NCI-H128 (cell line): Measurements from ENCODE around the gene ITPR1.

Source experiments
- DNase-seq: peaks from one replicate; lab custom pipeline; 2025; ENCODE audit not compliant: unreplicated experiment; lab: John Stamatoyannopoulos, UW

The ITPR1 gene

GRCh38 chr3:4800595-4800994 lies 307.4 kb downstream of the ITPR1 start:
- DNase-seq: no peak

DNA sequence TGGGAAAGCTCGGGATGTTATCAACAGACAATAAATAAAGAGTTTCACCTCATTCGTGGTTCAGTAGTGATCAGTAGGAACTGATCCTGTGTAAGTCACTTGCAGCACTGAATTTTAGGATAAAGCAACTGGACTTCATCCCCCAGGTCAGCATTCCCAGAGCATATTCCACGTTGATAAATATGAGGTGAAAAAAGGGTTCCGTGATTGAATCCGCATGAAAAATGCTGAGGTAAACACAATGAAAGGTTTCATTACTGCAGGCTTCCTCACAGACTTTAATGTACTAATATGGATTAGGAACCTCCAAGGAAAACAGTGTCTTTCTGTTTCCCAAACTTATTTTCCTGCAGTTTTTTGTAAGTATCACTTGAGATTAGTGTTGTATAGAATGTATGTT lies 308.7 kb downstream of the ITPR1 start:
- DNase-seq: no peak

GRCh38 chr3:4802903-4803302 lies 309.8 kb downstream of the ITPR1 start:
- DNase-seq: no peak

- no peak for DNase-seq
Observed at GRCh38 chr3:4804161-4805058, 311.3 kb downstream of the ITPR1 start.

DNA sequence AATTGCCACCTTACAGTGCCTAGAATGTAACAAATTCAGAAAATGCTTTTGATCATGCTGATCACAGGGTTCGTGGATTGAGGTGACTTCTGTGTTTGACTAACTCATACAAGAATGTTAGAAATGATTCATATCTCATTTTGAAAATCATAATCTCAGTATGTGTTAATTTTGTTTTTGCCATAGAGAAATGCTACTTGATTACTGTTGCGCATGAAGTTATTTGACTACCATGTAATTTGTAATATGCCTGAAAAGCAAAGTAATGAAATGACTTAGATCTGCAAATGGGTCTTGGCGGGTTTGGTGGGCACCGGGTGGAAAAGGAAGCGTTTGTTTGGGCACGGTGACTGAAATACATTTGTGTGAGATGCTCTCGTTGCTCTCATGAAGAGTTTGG lies 312.5 kb downstream of the ITPR1 start:
- no peak for DNase-seq

DNA sequence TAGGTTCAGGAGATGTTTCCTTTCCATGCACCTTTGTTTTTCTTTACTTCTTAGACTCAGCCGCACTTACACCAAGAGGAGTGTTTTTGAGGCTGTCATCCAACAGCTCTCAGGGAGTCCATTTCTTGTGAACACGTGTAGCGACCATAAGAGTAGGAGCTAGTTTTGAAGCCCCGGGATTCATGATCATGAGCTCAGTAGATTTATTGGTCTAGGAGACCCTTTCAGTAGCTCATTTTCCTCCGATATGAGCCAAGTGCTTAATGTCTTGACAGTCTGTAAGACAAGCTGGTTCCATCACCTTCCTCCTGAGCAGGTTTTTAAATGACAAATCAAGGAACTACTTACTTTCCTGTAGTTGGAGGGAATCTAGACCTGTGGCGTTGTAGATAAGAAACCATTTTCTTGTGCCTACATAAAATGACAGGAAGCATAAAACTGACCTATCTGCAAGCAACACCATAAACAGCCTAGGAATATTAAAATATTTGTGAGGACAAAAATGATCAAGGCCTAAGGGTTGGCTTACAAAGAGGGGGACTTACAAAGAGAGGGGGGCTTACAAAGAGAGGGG lies 313.5 kb downstream of the ITPR1 start:
- DNase-seq: no peak

GRCh38 chr3:4807381-4808280 lies 314.5 kb downstream of the ITPR1 start:
- no peak for DNase-seq

- DNase-seq: no peak
Observed at GRCh38 chr3:4808637-4809036, 315.5 kb downstream of the ITPR1 start.

DNA sequence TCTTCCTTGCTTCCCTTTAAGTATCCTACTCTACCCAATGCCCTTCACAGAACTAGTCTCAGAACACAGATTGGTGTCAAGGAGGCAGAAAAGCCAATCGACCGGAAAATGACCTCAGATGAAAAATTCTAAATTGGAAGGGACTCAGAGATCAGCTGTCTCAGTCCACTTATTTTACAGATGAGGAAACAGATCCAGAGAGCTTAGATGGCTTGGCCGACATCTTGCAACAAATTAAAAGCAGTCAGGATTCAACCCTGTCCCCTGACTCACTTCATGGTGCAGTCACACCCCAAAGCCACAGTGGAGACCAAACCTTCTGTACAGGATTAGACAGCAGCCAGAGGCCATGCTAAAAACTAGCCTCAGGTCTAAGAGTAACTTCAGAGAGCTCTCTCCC lies 316.8 kb downstream of the ITPR1 start:
- DNase-seq: no peak

DNA sequence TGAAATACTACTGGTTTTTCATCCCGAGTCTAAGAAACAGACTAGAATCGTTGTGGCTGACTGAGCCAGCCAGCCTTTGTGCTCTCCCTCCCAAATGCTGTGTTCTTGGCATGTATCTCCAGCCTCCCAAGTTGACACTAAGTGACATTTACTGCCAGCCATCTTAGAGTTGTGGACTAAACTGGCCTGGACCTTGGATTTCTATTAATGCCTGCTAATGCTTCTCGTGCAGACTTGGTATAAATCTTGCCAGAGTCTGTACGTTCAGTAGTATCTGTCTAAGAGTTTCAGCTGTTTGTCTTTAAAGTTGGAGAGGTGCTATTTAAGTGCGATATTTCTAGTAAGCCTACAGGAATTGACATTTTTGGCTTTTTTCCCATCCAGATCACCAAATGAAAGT lies 319.4 kb downstream of the ITPR1 start:
- no peak for DNase-seq

- no peak for DNase-seq
Observed at GRCh38 chr3:4813909-4814304, 320.8 kb downstream of the ITPR1 start.

DNA sequence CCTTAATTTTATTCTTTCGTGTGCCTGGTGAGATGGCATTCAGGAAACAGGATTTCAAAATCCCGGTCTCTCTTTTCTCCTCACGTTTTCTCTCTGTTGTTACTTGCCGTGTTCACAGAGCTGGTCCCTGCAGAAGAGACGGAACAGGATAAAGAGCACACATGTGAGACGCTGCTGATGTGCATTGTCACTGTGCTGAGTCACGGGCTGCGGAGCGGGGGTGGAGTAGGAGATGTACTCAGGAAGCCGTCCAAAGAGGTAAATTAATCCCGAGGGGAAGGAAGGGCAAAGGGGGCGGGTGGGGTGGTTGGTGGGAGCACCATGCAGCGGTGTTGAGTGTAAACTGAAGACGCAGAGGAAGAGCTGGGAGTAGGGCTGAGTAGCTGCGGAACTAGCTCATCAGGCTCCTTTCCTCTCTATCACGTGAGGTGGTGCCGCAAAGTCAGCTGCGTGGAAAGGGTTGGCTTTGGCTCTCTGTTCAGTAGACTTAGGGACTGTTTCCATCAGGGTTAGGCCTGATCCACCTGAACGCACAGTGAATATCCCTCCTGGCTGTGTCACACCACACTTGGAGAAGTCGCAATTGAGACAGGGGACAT lies 321.3 kb downstream of the ITPR1 start:
- DNase-seq: no peak

DNA sequence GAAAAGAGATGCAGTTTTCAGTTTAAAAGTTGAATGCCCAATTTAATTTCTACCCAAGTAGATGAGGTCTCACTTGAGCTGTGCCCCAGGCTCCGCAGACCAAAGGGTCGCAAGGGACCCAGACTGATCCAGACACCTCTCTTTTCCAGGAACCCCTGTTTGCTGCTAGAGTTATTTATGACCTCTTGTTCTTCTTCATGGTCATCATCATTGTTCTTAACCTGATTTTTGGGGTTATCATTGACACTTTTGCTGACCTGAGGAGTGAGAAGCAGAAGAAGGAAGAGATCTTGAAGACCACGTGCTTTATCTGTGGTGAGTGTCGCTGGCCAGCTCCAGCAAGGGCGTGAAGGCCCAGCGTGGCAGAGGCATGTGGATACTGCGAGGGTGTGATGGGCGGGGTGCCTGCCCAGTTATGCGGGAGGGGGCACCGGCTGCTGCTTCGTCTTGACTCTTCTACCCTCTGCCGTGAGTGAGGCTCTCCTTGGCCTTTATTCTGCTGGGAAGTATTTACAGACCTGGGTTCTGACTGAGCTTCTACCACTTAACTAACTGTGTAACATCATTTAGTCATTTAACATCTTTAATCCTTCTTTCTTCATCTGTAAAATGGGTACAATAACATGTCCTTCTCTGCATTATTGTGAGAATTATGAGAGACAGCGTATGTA lies 321.9 kb downstream of the ITPR1 start:
- no peak for DNase-seq

DNA sequence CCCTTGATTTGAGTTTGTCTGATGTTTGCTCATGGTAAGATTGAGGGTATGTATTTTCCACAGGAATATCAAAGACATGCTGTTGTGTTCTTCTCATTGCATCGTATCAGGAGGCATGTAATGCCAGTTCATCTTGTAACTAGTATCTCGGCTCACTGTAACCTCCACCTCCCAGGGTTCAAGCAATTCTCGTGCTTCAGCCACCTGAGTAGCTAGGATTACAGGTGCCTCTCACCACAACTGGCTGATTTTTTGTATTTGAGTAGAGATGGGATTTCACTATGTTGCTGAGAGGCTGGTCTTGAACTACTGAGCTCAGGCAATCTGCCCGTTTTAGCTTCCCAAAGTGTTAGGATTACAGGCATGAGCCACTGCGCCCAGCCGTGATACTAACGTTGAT lies 323.2 kb downstream of the ITPR1 start:
- DNase-seq: no peak

- no peak for DNase-seq
Observed at GRCh38 chr3:4816718-4817117, 323.6 kb downstream of the ITPR1 start.

GRCh38 chr3:4817128-4817527 lies 324.0 kb downstream of the ITPR1 start:
- DNase-seq: no peak

- DNase-seq: no peak
Observed at GRCh38 chr3:4818164-4818563, 325.0 kb downstream of the ITPR1 start.

DNA sequence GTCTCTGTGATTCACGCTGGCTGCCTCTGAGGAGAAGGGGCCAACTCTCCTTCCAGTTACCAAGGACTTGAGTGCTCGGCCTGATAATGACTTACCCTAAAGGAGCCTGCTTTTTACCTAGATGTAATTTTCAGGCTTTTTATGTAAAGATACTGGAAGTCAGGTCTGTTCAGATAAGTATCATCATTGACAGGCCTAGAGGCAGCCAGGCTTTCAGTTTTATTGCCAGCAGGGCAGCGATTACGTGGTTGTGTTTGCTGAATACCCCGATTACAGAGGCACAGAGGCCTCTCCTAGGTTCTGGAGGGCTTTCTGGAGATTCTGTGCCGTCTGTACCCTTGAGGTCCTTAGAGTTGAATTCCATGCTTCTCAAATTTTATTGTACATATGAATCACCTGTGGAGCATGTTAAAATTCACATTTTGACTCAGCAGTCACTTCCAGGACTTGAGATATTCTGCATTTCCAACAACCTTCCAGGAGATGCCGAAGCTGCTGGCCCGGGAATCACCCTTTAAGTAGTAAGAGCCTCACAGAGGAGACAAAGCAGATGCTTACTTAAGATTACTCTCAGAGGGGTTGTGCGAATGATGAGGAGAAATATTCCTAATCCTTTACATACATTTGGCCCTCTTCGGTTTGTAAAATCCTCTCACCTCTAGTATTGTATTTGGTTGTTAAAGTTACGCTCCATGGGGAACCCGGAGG lies 326.0 kb downstream of the ITPR1 start:
- DNase-seq: no peak

DNA sequence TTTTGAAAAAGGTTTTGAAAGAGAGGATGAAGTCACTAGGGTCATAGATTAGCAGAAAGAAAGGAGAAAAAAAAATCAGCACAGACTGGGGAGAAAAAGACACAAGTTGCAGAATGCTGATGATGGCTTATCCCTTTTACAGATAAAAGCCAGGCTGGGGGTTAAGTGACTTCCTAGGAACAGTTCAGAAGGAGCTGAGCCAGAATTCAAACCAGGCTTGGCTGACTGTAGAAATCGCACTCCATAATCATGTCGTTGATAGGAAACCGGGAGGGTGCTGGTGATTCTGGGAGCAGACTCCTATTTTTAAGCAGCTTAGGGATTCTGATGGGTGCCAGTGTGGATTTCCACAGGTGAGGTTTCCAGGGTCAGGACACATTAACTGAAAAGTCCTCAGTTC lies 326.6 kb downstream of the ITPR1 start:
- no peak for DNase-seq
